ENCODE data around the gene LRRC10B. TPM values are rescaled to one million over a fixed set of nuclear protein-coding genes. Genes with fewer than 3 reads are reported as not detected.

LRRC10B gene
- total RNA-seq, 1 donor from 2014 or later = not detected

DNA sequence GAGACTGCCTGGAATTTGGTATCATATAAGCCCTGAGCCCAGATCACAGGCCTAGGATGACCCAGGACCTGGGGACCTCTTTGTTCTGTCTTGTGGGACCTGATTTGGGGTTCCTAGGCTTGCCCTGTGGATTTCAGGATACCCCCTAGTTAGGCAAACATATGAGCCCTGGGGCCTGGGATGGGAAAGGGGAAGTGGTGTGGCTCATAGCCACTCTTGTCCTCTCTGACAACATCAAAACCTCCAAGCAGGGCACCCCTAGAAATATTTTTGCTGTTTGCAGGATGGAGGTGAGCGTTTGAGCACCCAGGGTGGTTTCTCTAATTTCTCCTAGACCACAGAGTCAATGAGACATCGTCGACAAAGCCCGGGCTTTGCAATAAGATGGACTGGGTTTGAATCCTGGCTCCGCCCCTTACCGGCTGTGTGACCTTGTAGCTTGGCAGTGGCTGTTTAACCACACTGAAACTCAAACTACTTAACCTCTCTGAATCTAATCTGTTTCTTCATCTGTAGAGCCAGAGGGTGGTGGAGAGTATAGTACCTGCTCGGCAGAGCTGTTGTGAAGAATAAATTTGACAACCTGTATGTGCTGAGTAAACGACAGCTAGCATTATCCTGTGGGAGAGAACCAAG is 5.3 kb upstream of the LRRC10B start:
- Histone ChIP-seq H3K36me3 (no peaks in the 10 kb centered on the region), H2AFZ (replicated peaks) (no peak overlapping the region), H3K9me3 (ENCODE audit: low read depth) (no peaks in the 10 kb centered on the region), H3K9ac (no peak overlapping the region), H4K20me1 (ENCODE audit: low read depth) (peaks cover 10% of the 10 kb centered on the region), H3K4me1 (peaks cover 29% of the 10 kb centered on the region), H3K4me2 (no peak overlapping the region), H3K27ac (no peak overlapping the region), H3K79me2 (ENCODE audit: low read depth) (no peaks in the 10 kb centered on the region), H3F3A (ENCODE audit: low read depth) (peaks cover 19% of the 10 kb centered on the region), H3K27me3 (peaks cover 57% of the 10 kb centered on the region), H3K4me3 (no peak overlapping the region)
- Mint-ChIP-seq H3K4me1 (peaks cover 78% of the 10 kb centered on the region), H3K9me3 (no peaks in the 10 kb centered on the region), H3K27ac (peak overlapping the region; percentile 24), H3K27me3 (ENCODE audit: insufficient read depth, low read depth) (peaks cover 23% of the 10 kb centered on the region), H3K4me3 (no peak overlapping the region), H3K36me3 (no peaks in the 10 kb centered on the region)
- no peak for DNase-seq (ENCODE audit: low spot score)
- TF ChIP-seq EZH2 (IDR thresholded peaks at IDR 0.05) = no peak
- TF ChIP-seq EZH2phosphoT487 (IDR thresholded peaks at IDR 0.05) = no peak
- TF ChIP-seq, protein P1, sequence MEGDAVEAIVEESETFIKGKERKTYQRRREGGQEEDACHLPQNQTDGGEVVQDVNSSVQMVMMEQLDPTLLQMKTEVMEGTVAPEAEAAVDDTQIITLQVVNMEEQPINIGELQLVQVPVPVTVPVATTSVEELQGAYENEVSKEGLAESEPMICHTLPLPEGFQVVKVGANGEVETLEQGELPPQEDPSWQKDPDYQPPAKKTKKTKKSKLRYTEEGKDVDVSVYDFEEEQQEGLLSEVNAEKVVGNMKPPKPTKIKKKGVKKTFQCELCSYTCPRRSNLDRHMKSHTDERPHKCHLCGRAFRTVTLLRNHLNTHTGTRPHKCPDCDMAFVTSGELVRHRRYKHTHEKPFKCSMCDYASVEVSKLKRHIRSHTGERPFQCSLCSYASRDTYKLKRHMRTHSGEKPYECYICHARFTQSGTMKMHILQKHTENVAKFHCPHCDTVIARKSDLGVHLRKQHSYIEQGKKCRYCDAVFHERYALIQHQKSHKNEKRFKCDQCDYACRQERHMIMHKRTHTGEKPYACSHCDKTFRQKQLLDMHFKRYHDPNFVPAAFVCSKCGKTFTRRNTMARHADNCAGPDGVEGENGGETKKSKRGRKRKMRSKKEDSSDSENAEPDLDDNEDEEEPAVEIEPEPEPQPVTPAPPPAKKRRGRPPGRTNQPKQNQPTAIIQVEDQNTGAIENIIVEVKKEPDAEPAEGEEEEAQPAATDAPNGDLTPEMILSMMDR (IDR thresholded peaks at IDR 0.05) = no peak

DNA sequence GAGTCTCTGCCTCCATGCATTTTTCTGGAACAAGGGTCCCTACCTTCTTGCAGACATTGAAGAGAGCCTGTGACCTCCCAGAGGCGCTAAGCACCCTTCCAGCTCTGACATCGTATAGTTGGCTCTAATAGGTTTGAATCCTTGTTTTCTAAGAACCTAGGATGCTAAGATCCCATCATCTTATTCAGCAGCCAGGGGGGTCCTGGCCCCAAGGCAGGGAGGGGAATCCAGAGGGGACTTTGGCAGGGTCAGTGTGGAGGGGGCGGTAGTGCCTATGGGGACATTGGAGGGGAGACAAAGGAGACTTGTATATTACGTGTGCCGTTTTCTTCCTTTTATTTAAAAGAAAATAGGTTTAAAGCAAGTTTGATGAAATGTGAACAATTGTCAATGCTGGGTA is 3.4 kb upstream of the LRRC10B start:
- Histone ChIP-seq H3K4me1 (peaks cover 29% of the 10 kb centered on the region), H3K9me3 (ENCODE audit: low read depth) (no peaks in the 10 kb centered on the region), H3K9ac (no peak overlapping the region), H3K79me2 (ENCODE audit: low read depth) (no peaks in the 10 kb centered on the region), H3K4me2 (no peak overlapping the region), H3K27ac (no peak overlapping the region), H4K20me1 (ENCODE audit: low read depth) (peaks cover 17% of the 10 kb centered on the region), H3K27me3 (peaks cover 58% of the 10 kb centered on the region), H2AFZ (replicated peaks) (no peak overlapping the region), H3K4me3 (no peak overlapping the region), H3K36me3 (no peaks in the 10 kb centered on the region), H3F3A (ENCODE audit: low read depth) (peaks cover 29% of the 10 kb centered on the region)
- peaks cover 71% of the 10 kb centered on the region for H3K4me1 Mint-ChIP-seq
- H3K4me3 Mint-ChIP-seq = peak overlapping the region; percentile 70
- TF ChIP-seq, protein P1 (IDR thresholded peaks at IDR 0.05) = no peak
- TF ChIP-seq EZH2 (IDR thresholded peaks at IDR 0.05) = no peak
- TF ChIP-seq EZH2phosphoT487 (IDR thresholded peaks at IDR 0.05) = no peak
- H3K9me3 Mint-ChIP-seq = no peaks in the 10 kb centered on the region
- no peaks in the 10 kb centered on the region for H3K36me3 Mint-ChIP-seq
- no peak for DNase-seq (ENCODE audit: low spot score)
- H3K27me3 Mint-ChIP-seq (ENCODE audit: insufficient read depth, low read depth) = peaks cover 23% of the 10 kb centered on the region
- peak overlapping the region; percentile 87 for H3K27ac Mint-ChIP-seq

DNA sequence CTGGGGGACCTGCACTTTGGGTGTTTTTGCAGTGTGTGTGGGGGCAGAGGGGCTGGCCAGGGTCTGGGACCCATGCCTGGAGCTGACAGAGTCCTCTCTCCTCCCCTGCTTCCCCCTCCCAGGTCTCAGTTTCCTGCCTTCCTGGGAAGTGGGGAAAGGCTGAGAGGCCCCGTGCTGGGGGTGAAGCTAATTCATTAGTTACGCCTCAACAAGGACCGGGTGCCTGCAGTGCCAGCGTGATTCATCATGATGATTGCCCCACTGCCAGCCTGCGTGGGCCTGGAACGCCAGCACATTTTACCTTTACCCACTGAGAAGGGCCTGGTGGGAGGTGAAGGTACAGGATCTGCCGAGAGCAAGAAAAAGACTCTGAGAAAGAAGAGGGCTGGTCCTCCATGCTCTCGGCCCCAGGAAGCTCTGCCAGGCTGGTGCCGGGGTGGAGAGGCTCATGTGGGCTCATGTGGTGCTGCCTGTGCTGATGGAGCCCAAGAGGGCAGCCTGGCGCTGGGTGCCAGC is 2.9 kb upstream of the LRRC10B start:
- Histone ChIP-seq H2AFZ (replicated peaks) (no peak overlapping the region), H3K27ac (no peak overlapping the region), H3K27me3 (peaks cover 58% of the 10 kb centered on the region), H3K79me2 (ENCODE audit: low read depth) (no peaks in the 10 kb centered on the region), H4K20me1 (ENCODE audit: low read depth) (peaks cover 18% of the 10 kb centered on the region), H3K36me3 (no peaks in the 10 kb centered on the region), H3K4me3 (no peak overlapping the region), H3K4me2 (peak overlapping the region; percentile 24), H3K9me3 (ENCODE audit: low read depth) (no peaks in the 10 kb centered on the region), H3K9ac (no peak overlapping the region), H3F3A (ENCODE audit: low read depth) (peaks cover 27% of the 10 kb centered on the region), H3K4me1 (peaks cover 27% of the 10 kb centered on the region)
- no peak overlapping the region for H3K27ac Mint-ChIP-seq
- H3K27me3 Mint-ChIP-seq (ENCODE audit: insufficient read depth, low read depth) = peaks cover 23% of the 10 kb centered on the region
- TF ChIP-seq, protein P1 (IDR thresholded peaks at IDR 0.05) = no peak
- TF ChIP-seq EZH2phosphoT487 (IDR thresholded peaks at IDR 0.05) = no peak
- TF ChIP-seq EZH2 (IDR thresholded peaks at IDR 0.05) = no peak
- no peaks in the 10 kb centered on the region for H3K9me3 Mint-ChIP-seq
- H3K4me1 Mint-ChIP-seq = peaks cover 69% of the 10 kb centered on the region
- H3K36me3 Mint-ChIP-seq = no peaks in the 10 kb centered on the region
- no peak overlapping the region for H3K4me3 Mint-ChIP-seq
- no peak for DNase-seq (ENCODE audit: low spot score)
